SU-DHL-6 (cell line): ENCODE data around the gene NIT2.
"Not testable (repeated sequence)": the region's sequence is repeated elsewhere in the genome, so short reads cannot be mapped to it uniquely, and the experiment has no call there.

Experiments used
- H2AFZ ChIP-seq: fragments of 200-600 bp; sonication (generic); 2 replicates; pipeline ENCODE4 v1.6.1; 2014; ENCODE audit warnings: low read depth, mild to moderate bottlenecking, moderate library complexity, mixed read lengths, antibody characterized with exemption, low read length; ENCODE audit not compliant: severe bottlenecking
- H3F3A ChIP-seq: fragments of 200-600 bp; shearing (Covaris generic); 2 replicates; pipeline ENCODE4 v1.6.0; 2016; ENCODE audit warnings: antibody characterized with exemption, mild to moderate bottlenecking; ENCODE audit not compliant: insufficient read depth
- H3K27ac ChIP-seq: fragments of 200-600 bp; sonication (generic); 2 replicates; pipeline ENCODE4 v1.5.1; 2016; ENCODE audit warnings: low read depth, mild to moderate bottlenecking, low read length, moderate library complexity, mixed read lengths
- H3K27me3 ChIP-seq: fragments of 200-600 bp; sonication (generic), shearing (Covaris generic); 2 replicates; pipeline ENCODE4 v1.6.0; 2014; ENCODE audit warnings: mild to moderate bottlenecking, low read length
- H3K36me3 ChIP-seq: fragments of 200-600 bp; sonication (generic); 2 replicates; pipeline ENCODE4 v1.6.1; 2014; ENCODE audit warnings: mild to moderate bottlenecking, low read length, mixed read lengths
- H3K4me2 ChIP-seq: fragments of 300-600, 200-600 bp; shearing (Covaris generic), sonication (generic); 2 replicates; pipeline ENCODE4 v1.6.0; 2014; ENCODE audit warnings: low read length, low read depth, mild to moderate bottlenecking; ENCODE audit not compliant: poor library complexity, severe bottlenecking
- H3K4me3 ChIP-seq: fragments of 200-600 bp; sonication (generic); 2 replicates; pipeline ENCODE4 v1.5.1; 2014; ENCODE audit warnings: antibody characterized with exemption, low read length, mild to moderate bottlenecking, mixed read lengths; ENCODE audit not compliant: insufficient read depth, poor library complexity, severe bottlenecking
- H3K79me2 ChIP-seq: fragments of 200-600 bp; sonication (generic); 2 replicates; pipeline ENCODE4 v1.6.1; 2014; ENCODE audit warnings: mild to moderate bottlenecking, low read length, moderate library complexity; ENCODE audit not compliant: insufficient read depth
- H3K9ac ChIP-seq: fragments of 200-600 bp; sonication (generic); 2 replicates; pipeline ENCODE4 v1.7.0; 2014; ENCODE audit warnings: mild to moderate bottlenecking, low read length
- H3K9me2 ChIP-seq: fragments of 200-600 bp; sonication (generic); replicated peaks from 2 replicates; pipeline ENCODE4 v1.6.1; 2014; ENCODE audit warnings: low read length; ENCODE audit not compliant: insufficient read depth
- H3K9me3 ChIP-seq: fragments of 200-600 bp; sonication (generic); 2 replicates; pipeline ENCODE4 v1.6.1; 2014; ENCODE audit warnings: low read length, mixed read lengths; ENCODE audit not compliant: insufficient read depth
- H4K20me1 ChIP-seq: fragments of 200-600 bp; sonication (generic); 2 replicates; pipeline ENCODE4 v1.6.1; 2014; ENCODE audit warnings: low read depth, mild to moderate bottlenecking, antibody characterized with exemption, low read length, moderate library complexity, mixed read lengths
- EZH2phosphoT487 ChIP-seq: fragments of 200-600 bp; sonication (generic), shearing (Covaris generic); conservative IDR thresholded peaks from 2 replicates; pipeline ENCODE4 v1.6.1; 2018; ENCODE audit warnings: mild to moderate bottlenecking, antibody characterized with exemption, low read length, moderate library complexity, mixed read lengths
- TF ChIP-seq, protein P1 (sequence below): fragments of 200-600 bp; sonication (generic); IDR thresholded peaks from one replicate; pipeline ENCODE4 v1.5.1; 2017; ENCODE audit warnings: antibody characterized with exemption, mild to moderate bottlenecking, low read length, moderate library complexity; ENCODE audit not compliant: insufficient read depth, poor library complexity, severe bottlenecking

The NIT2 gene

DNA sequence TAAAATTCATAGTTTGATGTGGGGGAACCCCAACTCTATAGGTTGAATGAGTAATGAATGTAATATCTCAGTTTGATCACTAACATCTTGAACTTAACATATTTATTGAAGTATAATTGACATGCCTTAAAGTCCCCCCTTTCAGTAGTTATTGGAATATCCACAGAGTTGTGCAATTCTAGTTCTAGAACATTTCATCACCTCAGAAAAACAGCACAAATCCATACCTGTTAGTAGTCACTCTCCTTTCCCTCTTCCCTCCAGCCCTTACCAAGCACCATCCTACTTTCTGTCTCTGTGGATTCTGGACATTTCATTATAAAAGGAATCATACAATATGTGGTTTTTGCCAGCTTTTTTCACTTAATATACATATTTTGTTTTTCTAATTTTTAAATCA, 8.7 kb upstream of the NIT2 start:
- H3K4me3 ChIP-seq, result no peak overlapping the region
- peaks cover 3% of the 10 kb centered on the region; the same call in 1 of the 2 replicates for H3K36me3 ChIP-seq
- no peaks in the 10 kb centered on the region for H3K79me2 ChIP-seq
- H3K9me2 ChIP-seq, result no peaks in the 10 kb centered on the region
- H3K27me3 ChIP-seq, result no peaks in the 10 kb centered on the region
- no peak overlapping the region for H3K9ac ChIP-seq
- no peak for TF ChIP-seq EZH2phosphoT487
- TF ChIP-seq, protein P1, sequence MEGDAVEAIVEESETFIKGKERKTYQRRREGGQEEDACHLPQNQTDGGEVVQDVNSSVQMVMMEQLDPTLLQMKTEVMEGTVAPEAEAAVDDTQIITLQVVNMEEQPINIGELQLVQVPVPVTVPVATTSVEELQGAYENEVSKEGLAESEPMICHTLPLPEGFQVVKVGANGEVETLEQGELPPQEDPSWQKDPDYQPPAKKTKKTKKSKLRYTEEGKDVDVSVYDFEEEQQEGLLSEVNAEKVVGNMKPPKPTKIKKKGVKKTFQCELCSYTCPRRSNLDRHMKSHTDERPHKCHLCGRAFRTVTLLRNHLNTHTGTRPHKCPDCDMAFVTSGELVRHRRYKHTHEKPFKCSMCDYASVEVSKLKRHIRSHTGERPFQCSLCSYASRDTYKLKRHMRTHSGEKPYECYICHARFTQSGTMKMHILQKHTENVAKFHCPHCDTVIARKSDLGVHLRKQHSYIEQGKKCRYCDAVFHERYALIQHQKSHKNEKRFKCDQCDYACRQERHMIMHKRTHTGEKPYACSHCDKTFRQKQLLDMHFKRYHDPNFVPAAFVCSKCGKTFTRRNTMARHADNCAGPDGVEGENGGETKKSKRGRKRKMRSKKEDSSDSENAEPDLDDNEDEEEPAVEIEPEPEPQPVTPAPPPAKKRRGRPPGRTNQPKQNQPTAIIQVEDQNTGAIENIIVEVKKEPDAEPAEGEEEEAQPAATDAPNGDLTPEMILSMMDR, result no peak
- H2AFZ ChIP-seq, result no peak overlapping the region
- no peaks in the 10 kb centered on the region for H3K9me3 ChIP-seq
- no peaks in the 10 kb centered on the region for H4K20me1 ChIP-seq
- no peak overlapping the region for H3K4me2 ChIP-seq
- no peak overlapping the region for H3K27ac ChIP-seq
- H3F3A ChIP-seq, result 0 out of 2 replicates have a peak, but pooled peaks cover 2% of the 10 kb centered on the region

DNA sequence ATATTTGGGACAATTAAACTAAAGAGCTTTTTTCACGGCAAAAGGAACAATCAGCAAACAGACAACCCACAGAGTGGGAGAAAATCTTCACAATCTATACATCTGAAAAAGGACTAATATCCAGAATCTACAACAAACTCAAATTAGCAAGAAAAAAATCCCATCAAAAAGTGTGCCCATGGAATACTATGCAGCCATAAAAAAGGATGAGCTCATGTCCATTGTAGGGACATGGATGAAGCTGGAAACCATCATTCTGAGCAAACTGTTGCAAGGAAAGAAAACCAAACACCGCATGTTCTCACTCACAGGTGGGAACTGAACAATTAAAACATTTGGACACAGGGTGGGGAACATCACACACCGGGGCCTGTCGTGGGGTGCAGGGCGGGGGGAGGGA, 7.2 kb upstream of the NIT2 start:
- not testable (repeated sequence) for H3K27ac ChIP-seq, H3K79me2 ChIP-seq, H3K4me2 ChIP-seq, H3K9me2 ChIP-seq, H3K36me3 ChIP-seq, H3K27me3 ChIP-seq, H2AFZ ChIP-seq, H3K9me3 ChIP-seq, H4K20me1 ChIP-seq, H3K4me3 ChIP-seq, H3F3A ChIP-seq, H3K9ac ChIP-seq

DNA sequence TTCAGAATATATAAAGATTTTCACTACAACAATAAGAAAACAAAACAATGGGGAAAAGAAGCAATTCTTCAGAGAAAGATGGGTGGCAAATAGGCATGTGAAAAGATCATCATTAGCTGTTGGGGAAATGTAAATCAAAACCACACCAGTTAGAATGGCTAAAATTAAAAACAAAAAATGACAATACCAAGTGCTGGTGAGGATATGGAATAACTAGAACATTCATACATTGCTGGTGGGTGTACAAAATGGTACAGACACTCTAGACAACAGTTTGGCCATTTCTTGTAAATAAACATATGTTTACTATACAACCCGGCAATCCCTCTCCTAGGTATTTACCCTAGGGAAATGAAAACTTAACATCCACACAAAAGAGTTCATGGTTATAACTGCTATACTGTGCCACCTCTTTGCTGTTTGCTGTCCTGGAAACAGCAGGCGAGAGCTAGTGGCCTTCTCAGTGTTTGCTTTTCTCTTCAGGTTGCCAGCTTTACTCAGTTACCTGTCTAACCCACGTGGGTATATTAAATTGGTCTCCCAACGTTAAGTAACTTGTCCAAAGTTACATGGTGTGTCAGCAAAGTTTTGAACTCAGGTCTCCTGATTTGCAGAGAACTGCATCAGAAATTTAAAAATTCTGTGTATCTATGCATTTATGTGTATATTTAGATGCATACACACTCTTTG, 4.6 kb upstream of the NIT2 start:
- peaks cover 9% of the 10 kb centered on the region; the same call in 1 of the 2 replicates for H3F3A ChIP-seq
- H3K9me2 ChIP-seq, result no peaks in the 10 kb centered on the region
- no peak overlapping the region for H3K27ac ChIP-seq
- no peak for TF ChIP-seq EZH2phosphoT487
- TF ChIP-seq, protein P1, result no peak
- H3K36me3 ChIP-seq, result no peaks in the 10 kb centered on the region
- no peaks in the 10 kb centered on the region for H3K79me2 ChIP-seq
- no peak overlapping the region for H3K4me2 ChIP-seq
- H3K27me3 ChIP-seq, result no peaks in the 10 kb centered on the region
- H3K9ac ChIP-seq, result no peak overlapping the region
- no peaks in the 10 kb centered on the region for H4K20me1 ChIP-seq
- no peak overlapping the region for H2AFZ ChIP-seq
- H3K4me3 ChIP-seq, result no peak overlapping the region
- no peaks in the 10 kb centered on the region for H3K9me3 ChIP-seq

DNA sequence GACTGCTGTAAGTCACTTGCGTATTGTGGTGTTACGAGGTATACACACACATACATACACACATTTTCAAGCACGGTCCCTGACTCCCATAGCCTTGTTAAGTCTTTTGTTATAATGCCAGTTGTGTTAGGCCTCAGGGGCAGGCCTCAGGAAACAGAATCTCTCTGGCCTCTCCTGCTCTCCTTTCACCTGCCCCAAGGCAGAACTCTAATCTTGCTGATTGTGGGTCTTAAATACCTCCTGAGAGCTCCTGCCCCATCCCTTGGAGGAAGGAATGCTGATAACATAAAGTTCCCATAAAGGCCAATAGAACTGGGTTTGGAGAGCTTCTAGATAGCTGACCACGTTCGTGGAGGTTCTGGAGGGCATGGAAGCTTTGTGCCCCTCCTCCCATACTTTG, 3.9 kb upstream of the NIT2 start:
- TF ChIP-seq EZH2phosphoT487, result no peak
- TF ChIP-seq, protein P1, result no peak
- no peak overlapping the region for H3K4me2 ChIP-seq
- H3F3A ChIP-seq, result peaks cover 9% of the 10 kb centered on the region; the same call in 1 of the 2 replicates
- H2AFZ ChIP-seq, result no peak overlapping the region
- H4K20me1 ChIP-seq, result no peaks in the 10 kb centered on the region
- peaks cover 6% of the 10 kb centered on the region for H3K79me2 ChIP-seq
- H3K27ac ChIP-seq, result no peak overlapping the region
- no peaks in the 10 kb centered on the region for H3K9me2 ChIP-seq
- no peaks in the 10 kb centered on the region for H3K36me3 ChIP-seq
- H3K9me3 ChIP-seq, result no peaks in the 10 kb centered on the region
- H3K27me3 ChIP-seq, result no peaks in the 10 kb centered on the region
- no peak overlapping the region for H3K4me3 ChIP-seq
- no peak overlapping the region for H3K9ac ChIP-seq
